IMR-90 (cell line): Measurements from ENCODE around the gene SLIT1. TPM values are rescaled to one million over a fixed set of nuclear protein-coding genes. Genes with fewer than 3 reads are reported as not detected.

Source experiments
- ATAC-seq: fragments of 200-7000 bp; cut with Tn5 transposase; 2 replicates; pipeline ENCODE4 v1.9.1; 2020; ENCODE audit warnings: low read depth, mild to moderate bottlenecking, moderate library complexity
- BruUV-seq: library from RNA; stranded (reverse); fragments of 400-500 nt; replicated peaks from 2 replicates; lab custom pipeline; 2021; lab: Mats Ljungman, UMichigan
- CTCF ChIA-PET: fragments of 300-600 bp; formaldehyde crosslinking; extraction: SDS; loops from one replicate; lab custom pipeline; 2021; ENCODE audit warnings: antibody characterized with exemption; lab: Yijun Ruan, JAX
- POLR2A ChIA-PET: fragments of 300-600 bp; sonication (Branson Sonifier 250); formaldehyde crosslinking; loops from one replicate; lab custom pipeline; 2022; ENCODE audit warnings: antibody characterized with exemption; ENCODE audit not compliant: unreplicated experiment; lab: Charles Lee
- DNase-seq: peaks from one replicate; pipeline ENCODE4 v3.0.0; 2013
- H2AFZ ChIP-seq: replicated peaks from 2 replicates; pipeline ENCODE3; 2013; ENCODE audit warnings: low read length, mild to moderate bottlenecking; ENCODE audit not compliant: poor library complexity
- H2AK5ac ChIP-seq: 2 replicates; pipeline ENCODE4 v1.6.1; 2013; ENCODE audit warnings: low read depth, low read length, inconsistent platforms
- H2AK9ac ChIP-seq: replicated peaks from 2 replicates; pipeline ENCODE3; 2013; ENCODE audit warnings: mild to moderate bottlenecking, low read depth, low read length, moderate library complexity; ENCODE audit not compliant: poor library complexity
- H2BK120ac ChIP-seq: 2 replicates; pipeline ENCODE4 v1.6.1; 2013; ENCODE audit warnings: low read depth, low read length, inconsistent platforms
- H2BK15ac ChIP-seq: 3 replicates; pipeline ENCODE4 v1.6.1; 2013; ENCODE audit warnings: low read depth, low read length, inconsistent platforms
- H2BK20ac ChIP-seq: 2 replicates; pipeline ENCODE4 v1.6.1; 2013; ENCODE audit warnings: low read depth, mild to moderate bottlenecking, inconsistent platforms, low read length, moderate library complexity
- H2BK5ac ChIP-seq: 2 replicates; pipeline ENCODE4 v1.6.1; 2013; ENCODE audit warnings: mild to moderate bottlenecking, low read depth, low read length, inconsistent platforms; ENCODE audit not compliant: poor library complexity, severe bottlenecking
- H3K14ac ChIP-seq: replicated peaks from 2 replicates; pipeline ENCODE4 v1.6.1; 2013; ENCODE audit warnings: low read depth, low read length, inconsistent platforms
- H3K18ac ChIP-seq: 2 replicates; pipeline ENCODE4 v1.6.1; 2013; ENCODE audit warnings: low read depth, low read length, control low read depth
- H3K23ac ChIP-seq: 2 replicates; pipeline ENCODE4 v1.6.1; 2013; ENCODE audit warnings: low read depth, low read length, inconsistent platforms
- H3K27ac ChIP-seq: 2 replicates; pipeline ENCODE4 v1.5.1; 2013; ENCODE audit warnings: mild to moderate bottlenecking, control low read depth, low read length; ENCODE audit not compliant: insufficient read depth
- H3K27me3 ChIP-seq: 2 replicates; pipeline ENCODE4 v1.6.1; 2013; ENCODE audit warnings: low read length; ENCODE audit not compliant: control insufficient read depth, insufficient read depth
- H3K36me3 ChIP-seq: 2 replicates; pipeline ENCODE4 v1.6.1; 2013; ENCODE audit warnings: low read length, mixed read lengths; ENCODE audit not compliant: control insufficient read depth, insufficient read depth
- H3K4ac ChIP-seq: 2 replicates; pipeline ENCODE4 v1.6.1; 2013; ENCODE audit warnings: low read depth, low read length, inconsistent platforms
- H3K4me1 ChIP-seq: 2 replicates; pipeline ENCODE4 v1.6.1; 2013; ENCODE audit warnings: low read length, mixed read lengths; ENCODE audit not compliant: control insufficient read depth, insufficient read depth
- H3K4me2 ChIP-seq: 2 replicates; pipeline ENCODE4 v1.6.1; 2013; ENCODE audit warnings: low read depth, mild to moderate bottlenecking, control low read depth, low read length, moderate library complexity
- H3K4me3 ChIP-seq: 2 replicates; pipeline ENCODE4 v1.5.1; 2013; ENCODE audit warnings: low read depth, mild to moderate bottlenecking, control low read depth, low read length, moderate library complexity; ENCODE audit not compliant: insufficient read depth
- H3K56ac ChIP-seq: 2 replicates; pipeline ENCODE4 v1.6.1; 2013; ENCODE audit warnings: low read length, inconsistent platforms; ENCODE audit not compliant: insufficient read depth; ENCODE audit errors: extremely low read depth
- H3K79me1 ChIP-seq, 2 experiments: 2 replicates each; pipeline ENCODE4 v1.6.1; 2013; ENCODE audit warnings: low read length in 2 of 2, inconsistent platforms in 1 of 2, low read depth in 1 of 2
- H3K9ac ChIP-seq: 2 replicates; pipeline ENCODE4 v1.6.1; 2013; ENCODE audit warnings: low read depth, low read length, control low read depth
- H3K9me1 ChIP-seq: 2 replicates; pipeline ENCODE4 v1.6.1; 2013; ENCODE audit warnings: low read length, inconsistent platforms; ENCODE audit not compliant: insufficient read depth
- H3K9me3 ChIP-seq: 2 replicates; pipeline ENCODE4 v1.6.1; 2013; ENCODE audit warnings: low read length; ENCODE audit not compliant: control insufficient read depth, insufficient read depth
- H4K20me1 ChIP-seq: 2 replicates; pipeline ENCODE4 v1.6.1; 2013; ENCODE audit warnings: low read length, inconsistent platforms; ENCODE audit not compliant: insufficient read depth
- H4K5ac ChIP-seq: 2 replicates; pipeline ENCODE4 v1.6.1; 2013; ENCODE audit warnings: mild to moderate bottlenecking, low read depth, low read length, control low read depth
- H4K8ac ChIP-seq, 2 experiments: 2 replicates each; pipeline ENCODE4 v1.6.1; 2013; ENCODE audit warnings: low read depth in 2 of 2, low read length in 2 of 2, control low read depth in 1 of 2, inconsistent platforms in 1 of 2
- H4K91ac ChIP-seq: 2 replicates; pipeline ENCODE4 v1.6.1; 2013; ENCODE audit warnings: low read depth, low read length, inconsistent platforms; ENCODE audit not compliant: insufficient read depth
- FOS ChIP-seq: fragments of 150-350 bp; IDR thresholded peaks from 2 replicates; pipeline ENCODE4 v1.6.1; 2016; ENCODE audit warnings: low read depth, low read length
- MAZ ChIP-seq: IDR thresholded peaks from 2 replicates; pipeline ENCODE4 v1.6.1; 2012; ENCODE audit warnings: low read depth, mild to moderate bottlenecking, low read length, improper control_type of control experiment, moderate library complexity, borderline replicate concordance
- MXI1 ChIP-seq: IDR thresholded peaks from 2 replicates; pipeline ENCODE4 v1.6.1; 2012; ENCODE audit warnings: low read depth, mild to moderate bottlenecking, low read length, moderate library complexity, borderline replicate concordance
- POLR2A ChIP-seq: IDR thresholded peaks from 2 replicates; pipeline ENCODE4 v1.6.1; 2012; ENCODE audit warnings: mild to moderate bottlenecking, low read depth, low read length
- RCOR1 ChIP-seq: IDR thresholded peaks from 2 replicates; pipeline ENCODE4 v1.6.1; 2012; ENCODE audit warnings: mild to moderate bottlenecking, low read length, improper control_type of control experiment; ENCODE audit not compliant: insufficient replicate concordance
- SMC3 ChIP-seq: fragments of 150-350 bp; IDR thresholded peaks from 2 replicates; pipeline ENCODE4 v1.6.1; 2016; ENCODE audit warnings: low read depth, mild to moderate bottlenecking, antibody characterized with exemption, low read length, moderate library complexity
- WGBS, 2 experiments: methylation state at CpG; one replicate each; pipeline versions ENCODE4 v1.1.5 to v1.1.7; 2013; ENCODE audit warnings: missing lambda C conversion rate in 2 of 2; ENCODE audit not compliant: insufficient read length in 1 of 2; ENCODE audit errors: extremely low coverage in 2 of 2; 5-methylcytosine and 5-hydroxymethylcytosine counted together
- dilution Hi-C: fragments of 300-500 bp; cut with HindIII; formaldehyde crosslinking; loops from one replicate; pipeline ENCODE4 v1.14.3; 2018; ENCODE audit warnings: low sequenced_read_pairs; ENCODE audit not compliant: unreplicated experiment
- in situ Hi-C: fragments of 300-500 bp; cut with MboI; formaldehyde crosslinking; loops from 3 replicates; pipeline ENCODE4 v1.14.3; 2019; ENCODE audit warnings: low sequenced_read_pairs, inconsistent platforms, mixed read lengths
- intact Hi-C: fragments of 100-400 bp; cut with micrococcal nuclease; formaldehyde crosslinking; loops from 2 replicates; pipeline ENCODE4 v1.10.0; 2022
- polyA plus RNA-seq, 3 experiments: library from polyadenylated mRNA; depleted of rRNA; stranded (reverse); fragments of >200 nt; gene quantifications; 2 replicates each; pipeline ENCODE4 v1.2.3, GENCODE V29; 2012; ENCODE audit warnings: low replicate concordance in 1 of 3
- total RNA-seq: library from RNA; depleted of rRNA; stranded (reverse); fragments of >200 nt; gene quantifications from 2 replicates; pipeline ENCODE4 v1.2.3, GENCODE V29; 2012
- TF ChIP-seq, protein P1 (sequence below): conservative IDR thresholded peaks from 2 replicates; pipeline ENCODE4 v1.5.1; 2012; ENCODE audit warnings: mild to moderate bottlenecking, low read depth, low read length, improper control_type of control experiment

SLIT1 gene
- total and polyA plus RNA-seq, 2 of the 4 experiments (the other 2 are of a cell fraction) = under 0.01 TPM

DNA sequence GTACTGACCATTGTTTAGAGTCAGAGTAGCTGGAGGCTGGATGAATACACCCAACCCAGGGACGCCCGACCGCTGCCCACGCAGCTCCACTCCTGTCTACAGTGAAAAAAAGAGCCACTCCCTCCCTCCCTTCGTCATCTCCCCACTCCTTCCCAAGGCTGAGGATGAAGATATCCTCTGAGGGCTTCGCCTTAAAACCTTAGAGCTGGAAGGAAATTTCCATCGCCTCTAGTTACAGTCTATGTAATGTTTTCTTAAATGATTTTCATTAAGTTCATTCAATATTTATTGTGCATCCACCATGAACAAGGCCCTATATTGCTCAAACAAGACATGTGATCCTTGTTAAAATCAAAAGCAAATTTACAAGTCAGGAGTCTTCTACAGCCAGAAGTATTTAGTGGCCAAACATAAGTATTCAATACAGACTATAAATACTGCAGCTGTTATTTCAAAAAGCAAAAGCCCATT is 11.3 kb upstream of the SLIT1 start:
- Histone ChIP-seq H2BK20ac (no peak overlapping the region), H3K4ac (no peak overlapping the region), H3K9me3 (no peaks in the 10 kb centered on the region), H2AFZ (no peak overlapping the region), H3K4me2 (no peak overlapping the region), H3K9ac (no peak overlapping the region), H3K56ac (no peak overlapping the region), H3K4me1 (no peaks in the 10 kb centered on the region), H4K20me1 (no peaks in the 10 kb centered on the region), H3K14ac (no peak overlapping the region), H2BK120ac (no peak overlapping the region), H3K36me3 (no peaks in the 10 kb centered on the region), H2AK9ac (no peak overlapping the region), H3K4me3 (no peak overlapping the region), H2AK5ac (no peak overlapping the region), H3K9me1 (no peaks in the 10 kb centered on the region), H2BK15ac (no peak overlapping the region), H3K27me3 (peaks cover 48% of the 10 kb centered on the region), H3K79me1 (no peaks in the 10 kb centered on the region), H4K8ac (no peak overlapping the region), H4K91ac (no peak overlapping the region), H4K5ac (no peak overlapping the region), H2BK5ac (no peak overlapping the region), H3K27ac (no peak overlapping the region), H3K18ac (no peak overlapping the region), H3K23ac (no peak overlapping the region)
- POLR2A ChIA-PET = no interaction called here
- no TSS peak for BruUV-seq
- dilution Hi-C loops = no loop called here
- intact Hi-C loops = no loop called here
- in situ Hi-C loops = no loop called here
- no CpG with 5 or more reads among the region's 7 CpGs for WGBS, 2 experiments
- CTCF ChIA-PET = interaction anchor here (0.7 to 3.0 kb wide), 9 partner anchors 11 to 124 kb away, joined by 3 to 24 read pairs (median 4); partner anchors contain the start of gene SLIT1
- no peak for ATAC-seq
- TF ChIP-seq MAZ (no peak), POLR2A (no peak), MXI1 (no peak), FOS (no peak), SMC3 (no peak), RCOR1 (no peak)
- TF ChIP-seq, protein P1, sequence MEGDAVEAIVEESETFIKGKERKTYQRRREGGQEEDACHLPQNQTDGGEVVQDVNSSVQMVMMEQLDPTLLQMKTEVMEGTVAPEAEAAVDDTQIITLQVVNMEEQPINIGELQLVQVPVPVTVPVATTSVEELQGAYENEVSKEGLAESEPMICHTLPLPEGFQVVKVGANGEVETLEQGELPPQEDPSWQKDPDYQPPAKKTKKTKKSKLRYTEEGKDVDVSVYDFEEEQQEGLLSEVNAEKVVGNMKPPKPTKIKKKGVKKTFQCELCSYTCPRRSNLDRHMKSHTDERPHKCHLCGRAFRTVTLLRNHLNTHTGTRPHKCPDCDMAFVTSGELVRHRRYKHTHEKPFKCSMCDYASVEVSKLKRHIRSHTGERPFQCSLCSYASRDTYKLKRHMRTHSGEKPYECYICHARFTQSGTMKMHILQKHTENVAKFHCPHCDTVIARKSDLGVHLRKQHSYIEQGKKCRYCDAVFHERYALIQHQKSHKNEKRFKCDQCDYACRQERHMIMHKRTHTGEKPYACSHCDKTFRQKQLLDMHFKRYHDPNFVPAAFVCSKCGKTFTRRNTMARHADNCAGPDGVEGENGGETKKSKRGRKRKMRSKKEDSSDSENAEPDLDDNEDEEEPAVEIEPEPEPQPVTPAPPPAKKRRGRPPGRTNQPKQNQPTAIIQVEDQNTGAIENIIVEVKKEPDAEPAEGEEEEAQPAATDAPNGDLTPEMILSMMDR = no peak
- DNase-seq = no peak
